ENCODE results near the gene CAV1. TPM values are rescaled to one million over a fixed set of nuclear protein-coding genes. Genes with fewer than 3 reads are reported as not detected.

CAV1 gene
- polyA plus RNA-seq, 1 donor (not counting 4 experiments of a cell fraction or from before 2014, with no cell fraction given), result 2,905 TPM

GRCh38 chr7:116554911-116555310 is 30.1 kb downstream of the CAV1 start:
- Histone ChIP-seq H2AFZ (ENCODE audit: control insufficient read depth, low read length) (no peak overlapping the region), H3K4me2 (ENCODE audit: control insufficient read depth, extremely low read depth, insufficient read depth, low read depth, low read length) (no peak overlapping the region), H3K4me3 (ENCODE audit: control insufficient read depth in 2 of 3, extremely low read depth in 1 of 3, insufficient read depth in 2 of 3, low read depth in 1 of 3, low read length in 3 of 3) (no peak overlapping the region), H3K36me3 (ENCODE audit: control insufficient read depth in 2 of 2, extremely low read depth in 1 of 2, insufficient read depth in 2 of 2, low read length in 2 of 2) (peaks cover 35 to 71% of the 10 kb centered on the region in 2 experiments), H3K9me3 (ENCODE audit: control insufficient read depth, low read depth, low read length) (no peaks in the 10 kb centered on the region), H3K27me3 (ENCODE audit: control insufficient read depth, extremely low read depth, insufficient read depth, low read length) (no peaks in the 10 kb centered on the region), H3K27ac (ENCODE audit: control insufficient read depth, insufficient read depth, low read length) (no peak overlapping the region), H3K9ac (ENCODE audit: control insufficient read depth, extremely low read depth, insufficient read depth, low read length) (no peak overlapping the region), H4K20me1 (ENCODE audit: control insufficient read depth, extremely low read depth, insufficient read depth, low read length) (peaks cover 27% of the 10 kb centered on the region), H3K4me1 (ENCODE audit: control insufficient read depth, extremely low read depth, insufficient read depth, low read length) (peaks cover 17% of the 10 kb centered on the region), H3K79me2 (ENCODE audit: control insufficient read depth, insufficient read depth, low read length) (peaks cover 58% of the 10 kb centered on the region), H3K9me1 (ENCODE audit: control insufficient read depth, extremely low read depth, insufficient read depth, low read length) (peaks cover 8% of the 10 kb centered on the region)
- dilution Hi-C loops (cut with MboI; ENCODE audit: extremely low pct_ligation_motif_present, low sequenced_read_pairs), result no loop called here
- FAIRE-seq (no peak), DNase-seq (ENCODE audit: low read depth, low spot score) (no peak)
- TF ChIP-seq, protein P1, sequence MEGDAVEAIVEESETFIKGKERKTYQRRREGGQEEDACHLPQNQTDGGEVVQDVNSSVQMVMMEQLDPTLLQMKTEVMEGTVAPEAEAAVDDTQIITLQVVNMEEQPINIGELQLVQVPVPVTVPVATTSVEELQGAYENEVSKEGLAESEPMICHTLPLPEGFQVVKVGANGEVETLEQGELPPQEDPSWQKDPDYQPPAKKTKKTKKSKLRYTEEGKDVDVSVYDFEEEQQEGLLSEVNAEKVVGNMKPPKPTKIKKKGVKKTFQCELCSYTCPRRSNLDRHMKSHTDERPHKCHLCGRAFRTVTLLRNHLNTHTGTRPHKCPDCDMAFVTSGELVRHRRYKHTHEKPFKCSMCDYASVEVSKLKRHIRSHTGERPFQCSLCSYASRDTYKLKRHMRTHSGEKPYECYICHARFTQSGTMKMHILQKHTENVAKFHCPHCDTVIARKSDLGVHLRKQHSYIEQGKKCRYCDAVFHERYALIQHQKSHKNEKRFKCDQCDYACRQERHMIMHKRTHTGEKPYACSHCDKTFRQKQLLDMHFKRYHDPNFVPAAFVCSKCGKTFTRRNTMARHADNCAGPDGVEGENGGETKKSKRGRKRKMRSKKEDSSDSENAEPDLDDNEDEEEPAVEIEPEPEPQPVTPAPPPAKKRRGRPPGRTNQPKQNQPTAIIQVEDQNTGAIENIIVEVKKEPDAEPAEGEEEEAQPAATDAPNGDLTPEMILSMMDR (optimal IDR thresholded peaks at IDR 0.05 in 1 of 3, IDR thresholded peaks at IDR 0.05 in 1 of 3, conservative IDR thresholded peaks at IDR 0.05 in 1 of 3; ENCODE audit: extremely low read depth in 1 of 3, insufficient read depth in 2 of 3, low read length in 3 of 3), result no peak
- no peak for TF ChIP-seq EZH2 (IDR thresholded peaks at IDR 0.05; ENCODE audit: low read length)

GRCh38 chr7:116557066-116557585 is 32.3 kb downstream of the CAV1 start:
- no peak for DNase-seq (ENCODE audit: low read depth, low spot score)
- peaks cover 40% of the 10 kb centered on the region for H3K79me2 ChIP-seq (ENCODE audit: control insufficient read depth, insufficient read depth, low read length)
- dilution Hi-C loops (cut with MboI; ENCODE audit: extremely low pct_ligation_motif_present, low sequenced_read_pairs), result no loop called here
- no peaks in the 10 kb centered on the region for H3K9me3 ChIP-seq (ENCODE audit: control insufficient read depth, low read depth, low read length)
- peaks cover 30 to 66% of the 10 kb centered on the region in 2 experiments for H3K36me3 ChIP-seq (ENCODE audit: control insufficient read depth in 2 of 2, extremely low read depth in 1 of 2, insufficient read depth in 2 of 2, low read length in 2 of 2)
- no peaks in the 10 kb centered on the region for H3K27me3 ChIP-seq (ENCODE audit: control insufficient read depth, extremely low read depth, insufficient read depth, low read length)
- H3K4me1 ChIP-seq (ENCODE audit: control insufficient read depth, extremely low read depth, insufficient read depth, low read length), result peaks cover 8% of the 10 kb centered on the region
- peaks cover 12% of the 10 kb centered on the region for H3K9me1 ChIP-seq (ENCODE audit: control insufficient read depth, extremely low read depth, insufficient read depth, low read length)
- H3K27ac ChIP-seq (ENCODE audit: control insufficient read depth, insufficient read depth, low read length), result no peak overlapping the region
- no peak overlapping the region for H3K4me3 ChIP-seq (ENCODE audit: control insufficient read depth in 2 of 3, extremely low read depth in 1 of 3, insufficient read depth in 2 of 3, low read depth in 1 of 3, low read length in 3 of 3)
- peak; percentile 75 for FAIRE-seq
- H3K9ac ChIP-seq (ENCODE audit: control insufficient read depth, extremely low read depth, insufficient read depth, low read length), result no peak overlapping the region
- TF ChIP-seq, protein P1 (optimal IDR thresholded peaks at IDR 0.05 in 1 of 3, IDR thresholded peaks at IDR 0.05 in 1 of 3, conservative IDR thresholded peaks at IDR 0.05 in 1 of 3; ENCODE audit: extremely low read depth in 1 of 3, insufficient read depth in 2 of 3, low read length in 3 of 3), result no peak
- no peak for TF ChIP-seq EZH2 (IDR thresholded peaks at IDR 0.05; ENCODE audit: low read length)
- peaks cover 27% of the 10 kb centered on the region for H4K20me1 ChIP-seq (ENCODE audit: control insufficient read depth, extremely low read depth, insufficient read depth, low read length)
- H2AFZ ChIP-seq (ENCODE audit: control insufficient read depth, low read length), result no peak overlapping the region
- H3K4me2 ChIP-seq (ENCODE audit: control insufficient read depth, extremely low read depth, insufficient read depth, low read depth, low read length), result no peak overlapping the region
